Mammary microvascular endothelial cell (primary cell): ENCODE data around the gene PSMF1. TPM values are rescaled to one million over a fixed set of nuclear protein-coding genes. Genes with fewer than 3 reads are reported as not detected.

Experiments
- total RNA-seq: library from RNA; depleted of rRNA; stranded (reverse); fragments of >200 nt; gene quantifications from 2 replicates; pipeline ENCODE4 v1.2.3, GENCODE V29; 2015

PSMF1 gene, protein sequence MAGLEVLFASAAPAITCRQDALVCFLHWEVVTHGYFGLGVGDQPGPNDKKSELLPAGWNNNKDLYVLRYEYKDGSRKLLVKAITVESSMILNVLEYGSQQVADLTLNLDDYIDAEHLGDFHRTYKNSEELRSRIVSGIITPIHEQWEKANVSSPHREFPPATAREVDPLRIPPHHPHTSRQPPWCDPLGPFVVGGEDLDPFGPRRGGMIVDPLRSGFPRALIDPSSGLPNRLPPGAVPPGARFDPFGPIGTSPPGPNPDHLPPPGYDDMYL
- total RNA-seq = 113 and 125 TPM in 2 replicates

DNA sequence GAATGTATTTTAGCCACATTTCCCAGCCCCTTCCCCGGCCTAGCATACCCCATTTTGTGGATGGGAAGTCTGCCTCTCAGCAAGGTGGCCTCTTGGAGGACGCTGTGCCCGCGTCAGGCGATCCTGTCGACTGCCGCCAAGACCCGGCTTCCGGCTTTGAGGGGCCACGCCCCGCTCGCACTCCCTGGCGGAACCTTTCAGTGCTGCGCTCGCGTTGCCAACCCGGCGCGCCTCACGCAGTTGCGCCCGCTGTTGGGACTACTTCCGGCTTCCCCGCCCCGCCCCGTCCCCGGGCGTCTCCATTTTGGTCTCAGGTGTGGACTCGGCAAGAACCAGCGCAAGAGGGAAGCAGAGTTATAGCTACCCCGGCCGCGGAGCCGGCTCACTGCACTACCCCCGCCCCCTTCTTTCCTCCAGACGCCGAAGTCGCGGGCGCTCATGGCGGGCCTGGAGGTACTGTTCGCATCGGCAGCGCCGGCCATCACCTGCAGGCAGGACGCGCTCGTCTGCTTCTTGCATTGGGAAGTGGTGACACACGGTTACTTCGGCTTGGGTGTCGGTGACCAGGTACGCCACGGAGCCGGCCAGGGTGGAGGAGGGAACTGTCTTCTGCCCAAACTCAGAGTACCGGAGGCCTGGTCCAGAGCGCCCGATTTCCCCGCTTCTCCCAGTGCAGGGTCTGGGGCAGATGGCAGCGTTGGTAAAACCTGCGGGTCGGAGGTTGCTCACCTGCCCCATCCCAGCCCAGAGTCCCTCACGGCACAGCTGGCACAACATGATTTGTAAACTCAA is at the start of gene PSMF1:
TSS of gene PSMF1 (plus strand) at position 267 of the 792 bp plus-strand sequence. CDS start at position 439, 172 bp downstream.

DNA sequence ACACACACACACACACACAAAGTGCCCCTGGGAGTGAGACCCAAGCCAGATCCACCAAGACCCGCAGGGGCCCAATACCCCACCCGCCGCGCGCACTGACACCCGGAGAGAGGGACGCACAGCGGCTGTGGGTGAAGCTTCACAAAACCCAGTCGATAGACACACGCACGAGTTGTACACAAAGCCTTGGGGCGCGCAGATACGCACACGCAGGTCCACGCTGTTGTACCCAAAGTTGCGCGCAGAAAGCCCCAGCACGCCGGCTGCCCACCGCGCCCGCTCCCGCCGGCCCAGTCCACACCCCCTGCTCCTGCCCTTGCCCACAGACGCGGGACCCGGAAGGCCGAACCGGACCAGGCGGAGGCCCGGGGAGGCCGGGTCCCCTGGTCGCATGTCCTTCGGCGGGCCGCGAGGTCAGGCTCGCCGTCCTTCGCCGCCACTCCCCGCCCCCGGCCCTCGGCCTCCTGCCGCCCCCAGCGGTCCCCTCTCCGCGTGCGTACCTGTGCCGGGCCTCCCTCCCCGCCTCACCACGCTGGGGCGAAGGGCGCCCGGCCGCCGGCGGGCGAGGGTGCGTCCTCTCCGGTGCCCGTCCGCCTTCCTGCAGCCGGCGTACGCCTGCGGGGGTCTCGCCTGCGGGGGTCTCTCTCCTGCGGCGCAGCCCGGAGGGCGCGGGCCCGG is 66.4 kb downstream of the PSMF1 start, which contains the start of gene TMEM74B:
TSS of gene TMEM74B (minus strand) at position 344 of the 678 bp plus-strand sequence. CDS start 1,180 bp downstream, outside the sequence.

DNA sequence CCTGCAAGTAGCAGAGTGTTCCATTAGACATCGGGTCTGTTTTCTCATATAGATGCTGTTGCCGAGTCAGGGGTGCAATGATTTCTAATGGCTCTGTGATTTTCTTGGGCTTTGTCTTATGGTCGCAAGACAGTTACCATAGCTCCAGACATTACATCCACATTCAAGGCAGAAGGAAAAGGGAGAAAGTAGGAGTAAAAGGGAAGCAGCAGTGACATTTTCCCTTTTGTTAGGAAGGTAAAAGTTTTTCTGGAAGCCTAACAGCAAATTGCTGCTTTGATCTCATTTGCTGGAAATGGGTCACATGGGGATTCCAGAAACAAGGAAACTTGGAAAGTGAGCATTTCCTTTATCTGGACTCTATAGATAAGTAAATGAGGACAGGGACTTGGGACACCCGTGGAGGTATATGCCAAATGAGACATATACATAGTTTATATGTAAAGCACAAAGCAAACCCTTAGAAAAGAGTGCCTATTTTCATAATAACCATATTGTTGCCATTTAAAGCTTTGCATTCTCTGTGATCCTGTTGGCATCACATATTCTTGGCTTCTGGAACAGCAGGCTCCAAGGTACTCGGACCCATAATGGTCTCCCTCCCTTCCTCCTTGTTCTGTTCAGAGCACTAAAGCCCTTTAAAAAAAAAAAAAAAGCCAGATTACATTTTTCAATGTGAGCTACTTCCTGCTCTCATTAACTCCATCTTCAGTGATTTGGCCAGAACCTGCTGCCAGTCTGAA is 84.5 kb downstream of the PSMF1 start, which contains the start of gene C20orf202:
TSS of gene C20orf202 (plus strand) at position 693 of the 743 bp plus-strand sequence. CDS start 132 bp downstream, outside the sequence.

Other genes with a start within 250 kb of the PSMF1 start
- gene ANGPT4, start 202.3 kb upstream of the PSMF1 start, total RNA-seq = not detected in 2 replicates
- not detected in 2 replicates for gene RSPO4, start 116.3 kb upstream of the PSMF1 start, total RNA-seq
- 0.20 and 1.4 TPM in 2 replicates for gene TMEM74B, start 66.4 kb downstream of the PSMF1 start, total RNA-seq
- not detected in 2 replicates for gene C20orf202, start 84.9 kb downstream of the PSMF1 start, total RNA-seq
- gene RAD21L1, start 107.4 kb downstream of the PSMF1 start, total RNA-seq = not detected in 2 replicates
- gene SNPH, start 147.7 kb downstream of the PSMF1 start, total RNA-seq = 6.6 and 7.3 TPM in 2 replicates
- gene SDCBP2, start 210.5 kb downstream of the PSMF1 start, total RNA-seq = 4.7 and 5.6 TPM in 2 replicates